ENCODE data around the gene GRIK5.

GRIK5 gene

GRCh38 chr19:42075616-42076379 is 5.8 kb upstream of the GRIK5 start, which contains the start of gene ZNF574:
TSS of gene ZNF574 (plus strand) at chr19:42076166. CDS start at chr19:42078607, 2,441 bp downstream.
- peak; percentile 99 for DNase-seq

GRCh38 chr19:42075364-42075615 is 5.3 kb upstream of the GRIK5 start:
- no peak for DNase-seq

GRCh38 chr19:42074513-42075363 is 4.7 kb upstream of the GRIK5 start:
- no peak for DNase-seq

GRCh38 chr19:42071247-42071646 is 1.2 kb upstream of the GRIK5 start:
- DNase-seq = no peak

- DNase-seq = no peak
Observed at GRCh38 chr19:42068756-42069571, 1.0 kb downstream of the GRIK5 start.

- no peak for DNase-seq
Observed at GRCh38 chr19:42068361-42068755, 1.6 kb downstream of the GRIK5 start.

- no peak for DNase-seq
Observed at GRCh38 chr19:42067315-42067888, 2.6 kb downstream of the GRIK5 start.

GRCh38 chr19:42066075-42066754 is 3.8 kb downstream of the GRIK5 start:
- DNase-seq = no peak

GRCh38 chr19:42065511-42065910 is 4.5 kb downstream of the GRIK5 start:
- no peak for DNase-seq

- DNase-seq = no peak
Observed at GRCh38 chr19:42065051-42065450, 5.0 kb downstream of the GRIK5 start.

GRCh38 chr19:42064432-42064831 is 5.6 kb downstream of the GRIK5 start:
- DNase-seq = no peak

- no peak for DNase-seq
Observed at GRCh38 chr19:42062381-42062780, 7.6 kb downstream of the GRIK5 start.

GRCh38 chr19:42060117-42060516 is 9.9 kb downstream of the GRIK5 start:
- DNase-seq = no peak

- no peak for DNase-seq
Observed at GRCh38 chr19:42059196-42059595, 10.8 kb downstream of the GRIK5 start.

- no peak for DNase-seq
Observed at GRCh38 chr19:42057846-42058245, 12.2 kb downstream of the GRIK5 start.

GRCh38 chr19:42054205-42054604 is 15.8 kb downstream of the GRIK5 start:
- no peak for DNase-seq

- no peak for DNase-seq
Observed at GRCh38 chr19:42053037-42053935, 16.7 kb downstream of the GRIK5 start.

- peak; percentile 72 for DNase-seq
Observed at GRCh38 chr19:42052241-42052863, 17.7 kb downstream of the GRIK5 start.

- no peak for DNase-seq
Observed at GRCh38 chr19:42051166-42052115, 18.6 kb downstream of the GRIK5 start.

- DNase-seq = no peak
Observed at GRCh38 chr19:42048992-42049391, 21.0 kb downstream of the GRIK5 start.

All from NCI-H1092 (cell line).